IMR-90 (cell line): ENCODE data around the gene HADH.

Experiments used
- BHLHE40 ChIP-seq: fragments of 150-350 bp; IDR thresholded peaks from 2 replicates; pipeline ENCODE4 v1.6.1; 2016; ENCODE audit warnings: mild to moderate bottlenecking, low read depth, low read length
- CEBPB ChIP-seq: IDR thresholded peaks from 2 replicates; pipeline ENCODE4 v1.6.1; 2012; ENCODE audit warnings: low read depth, low read length, improper control_type of control experiment
- CHD1 ChIP-seq: IDR thresholded peaks from 2 replicates; pipeline ENCODE4 v1.6.1; 2012; ENCODE audit warnings: low read depth, low read length, improper control_type of control experiment
- ELK1 ChIP-seq: fragments of 150-350 bp; IDR thresholded peaks from 2 replicates; pipeline ENCODE4 v1.6.1; 2016; ENCODE audit warnings: low read depth, mild to moderate bottlenecking, low read length, moderate library complexity, borderline replicate concordance
- MAFK ChIP-seq: IDR thresholded peaks from 2 replicates; pipeline ENCODE4 v1.6.1; 2012; ENCODE audit warnings: low read depth, low read length, improper control_type of control experiment
- MAZ ChIP-seq: IDR thresholded peaks from 2 replicates; pipeline ENCODE4 v1.6.1; 2012; ENCODE audit warnings: low read depth, mild to moderate bottlenecking, low read length, improper control_type of control experiment, moderate library complexity, borderline replicate concordance
- NFE2L2 ChIP-seq: fragments of 150-350 bp; IDR thresholded peaks from 2 replicates; pipeline ENCODE4 v1.6.1; 2016; ENCODE audit warnings: low read depth, mild to moderate bottlenecking, low read length
- POLR2A ChIP-seq: IDR thresholded peaks from 2 replicates; pipeline ENCODE4 v1.6.1; 2012; ENCODE audit warnings: mild to moderate bottlenecking, low read depth, low read length
- RAD21 ChIP-seq: IDR thresholded peaks from 2 replicates; pipeline ENCODE4 v1.6.1; 2012; ENCODE audit warnings: low read length, improper control_type of control experiment
- RCOR1 ChIP-seq: IDR thresholded peaks from 2 replicates; pipeline ENCODE4 v1.6.1; 2012; ENCODE audit warnings: mild to moderate bottlenecking, low read length, improper control_type of control experiment; ENCODE audit not compliant: insufficient replicate concordance
- RFX5 ChIP-seq: IDR thresholded peaks from 2 replicates; pipeline ENCODE4 v1.8.0; 2012; ENCODE audit warnings: low read depth, mild to moderate bottlenecking, low read length, moderate library complexity
- SMC3 ChIP-seq: fragments of 150-350 bp; IDR thresholded peaks from 2 replicates; pipeline ENCODE4 v1.6.1; 2016; ENCODE audit warnings: low read depth, mild to moderate bottlenecking, antibody characterized with exemption, low read length, moderate library complexity
- TF ChIP-seq, protein P1 (sequence below): conservative IDR thresholded peaks from 2 replicates; pipeline ENCODE4 v1.5.1; 2012; ENCODE audit warnings: mild to moderate bottlenecking, low read depth, low read length, improper control_type of control experiment
- TF ChIP-seq, protein P2 (sequence below): fragments of 150-350 bp; IDR thresholded peaks from 2 replicates; pipeline ENCODE4 v1.6.1; 2017; ENCODE audit warnings: mild to moderate bottlenecking, antibody characterized with exemption, low read length, low read depth

GRCh38 chr4:108037884-108038283 is 48.2 kb downstream of the HADH start:
- TF ChIP-seq RFX5 (no peak), POLR2A (no peak), SMC3 (no peak), RAD21 (no peak), NFE2L2 (no peak), MAZ (no peak), BHLHE40 (no peak), ELK1 (no peak), CEBPB (no peak), RCOR1 (no peak), CHD1 (no peak), MAFK (no peak)
- TF ChIP-seq, protein P1, sequence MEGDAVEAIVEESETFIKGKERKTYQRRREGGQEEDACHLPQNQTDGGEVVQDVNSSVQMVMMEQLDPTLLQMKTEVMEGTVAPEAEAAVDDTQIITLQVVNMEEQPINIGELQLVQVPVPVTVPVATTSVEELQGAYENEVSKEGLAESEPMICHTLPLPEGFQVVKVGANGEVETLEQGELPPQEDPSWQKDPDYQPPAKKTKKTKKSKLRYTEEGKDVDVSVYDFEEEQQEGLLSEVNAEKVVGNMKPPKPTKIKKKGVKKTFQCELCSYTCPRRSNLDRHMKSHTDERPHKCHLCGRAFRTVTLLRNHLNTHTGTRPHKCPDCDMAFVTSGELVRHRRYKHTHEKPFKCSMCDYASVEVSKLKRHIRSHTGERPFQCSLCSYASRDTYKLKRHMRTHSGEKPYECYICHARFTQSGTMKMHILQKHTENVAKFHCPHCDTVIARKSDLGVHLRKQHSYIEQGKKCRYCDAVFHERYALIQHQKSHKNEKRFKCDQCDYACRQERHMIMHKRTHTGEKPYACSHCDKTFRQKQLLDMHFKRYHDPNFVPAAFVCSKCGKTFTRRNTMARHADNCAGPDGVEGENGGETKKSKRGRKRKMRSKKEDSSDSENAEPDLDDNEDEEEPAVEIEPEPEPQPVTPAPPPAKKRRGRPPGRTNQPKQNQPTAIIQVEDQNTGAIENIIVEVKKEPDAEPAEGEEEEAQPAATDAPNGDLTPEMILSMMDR, result no peak
- TF ChIP-seq, protein P2, sequence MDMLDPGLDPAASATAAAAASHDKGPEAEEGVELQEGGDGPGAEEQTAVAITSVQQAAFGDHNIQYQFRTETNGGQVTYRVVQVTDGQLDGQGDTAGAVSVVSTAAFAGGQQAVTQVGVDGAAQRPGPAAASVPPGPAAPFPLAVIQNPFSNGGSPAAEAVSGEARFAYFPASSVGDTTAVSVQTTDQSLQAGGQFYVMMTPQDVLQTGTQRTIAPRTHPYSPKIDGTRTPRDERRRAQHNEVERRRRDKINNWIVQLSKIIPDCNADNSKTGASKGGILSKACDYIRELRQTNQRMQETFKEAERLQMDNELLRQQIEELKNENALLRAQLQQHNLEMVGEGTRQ, result no peak
